ENCODE data around the gene SCD5.

DNA sequence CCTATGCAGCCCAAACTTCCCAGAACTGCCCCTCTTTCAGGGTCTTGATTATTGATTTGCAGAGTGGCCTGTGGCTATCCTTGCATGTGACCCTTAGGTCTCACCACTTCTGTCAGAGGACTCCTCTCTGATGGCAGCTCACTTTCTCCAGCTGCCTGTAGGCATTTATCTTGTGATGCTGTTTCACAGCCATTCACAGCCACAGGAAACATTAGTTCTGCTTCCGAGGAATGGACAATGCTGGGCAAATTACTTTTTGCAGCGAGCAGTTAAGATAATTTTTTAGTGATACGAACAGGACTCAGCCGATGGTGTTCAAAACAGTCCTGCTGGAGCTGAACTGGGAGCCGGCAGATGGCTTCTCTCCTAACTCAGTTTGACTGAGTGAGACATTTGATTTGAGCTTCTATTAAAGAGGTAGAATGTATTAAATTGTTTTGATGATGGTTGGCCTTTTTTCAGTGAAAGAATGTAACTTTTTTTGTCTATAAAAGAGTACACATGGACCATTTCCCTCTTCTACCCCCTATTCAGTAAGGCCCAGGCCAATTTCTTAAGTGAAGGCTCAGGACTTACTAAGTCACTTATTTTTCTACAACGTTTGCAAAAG is 178.4 kb downstream of the SCD5 start:
- no peak for TF ChIP-seq POLR2A (IDR thresholded peaks at IDR 0.05)
- TF ChIP-seq, protein P1, sequence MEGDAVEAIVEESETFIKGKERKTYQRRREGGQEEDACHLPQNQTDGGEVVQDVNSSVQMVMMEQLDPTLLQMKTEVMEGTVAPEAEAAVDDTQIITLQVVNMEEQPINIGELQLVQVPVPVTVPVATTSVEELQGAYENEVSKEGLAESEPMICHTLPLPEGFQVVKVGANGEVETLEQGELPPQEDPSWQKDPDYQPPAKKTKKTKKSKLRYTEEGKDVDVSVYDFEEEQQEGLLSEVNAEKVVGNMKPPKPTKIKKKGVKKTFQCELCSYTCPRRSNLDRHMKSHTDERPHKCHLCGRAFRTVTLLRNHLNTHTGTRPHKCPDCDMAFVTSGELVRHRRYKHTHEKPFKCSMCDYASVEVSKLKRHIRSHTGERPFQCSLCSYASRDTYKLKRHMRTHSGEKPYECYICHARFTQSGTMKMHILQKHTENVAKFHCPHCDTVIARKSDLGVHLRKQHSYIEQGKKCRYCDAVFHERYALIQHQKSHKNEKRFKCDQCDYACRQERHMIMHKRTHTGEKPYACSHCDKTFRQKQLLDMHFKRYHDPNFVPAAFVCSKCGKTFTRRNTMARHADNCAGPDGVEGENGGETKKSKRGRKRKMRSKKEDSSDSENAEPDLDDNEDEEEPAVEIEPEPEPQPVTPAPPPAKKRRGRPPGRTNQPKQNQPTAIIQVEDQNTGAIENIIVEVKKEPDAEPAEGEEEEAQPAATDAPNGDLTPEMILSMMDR (IDR thresholded peaks at IDR 0.05): no peak

Data from prostate gland (tissue), 2 donors.